GM19099 (cell line): ENCODE results near the gene RAPGEF4.

Experiments
- POLR2A ChIP-seq: IDR thresholded peaks from 3 replicates; pipeline ENCODE4 v1.6.1; 2011; ENCODE audit warnings: low read depth; ENCODE audit not compliant: insufficient read length; ENCODE audit errors: extremely low read depth

Gene RAPGEF4

GRCh38 chr2:172792711-172793110, 57.1 kb downstream of the RAPGEF4 start:
- no peak for TF ChIP-seq POLR2A

- no peak for TF ChIP-seq POLR2A
These were observed 68.8 kb downstream of the RAPGEF4 start for GRCh38 chr2:172804423-172804822.

- no peak for TF ChIP-seq POLR2A
These were observed 70.8 kb downstream of the RAPGEF4 start for GRCh38 chr2:172806493-172806892.

GRCh38 chr2:172806996-172807395, 71.4 kb downstream of the RAPGEF4 start:
- no peak for TF ChIP-seq POLR2A

- no peak for TF ChIP-seq POLR2A
These were observed 72.5 kb downstream of the RAPGEF4 start for GRCh38 chr2:172808156-172808555.

GRCh38 chr2:172811027-172811426, 75.4 kb downstream of the RAPGEF4 start:
- TF ChIP-seq POLR2A, result no peak

GRCh38 chr2:172812158-172812744, 76.6 kb downstream of the RAPGEF4 start:
- TF ChIP-seq POLR2A, result no peak

GRCh38 chr2:172813314-172813888, 77.8 kb downstream of the RAPGEF4 start:
- no peak for TF ChIP-seq POLR2A

GRCh38 chr2:172817411-172817810, 81.8 kb downstream of the RAPGEF4 start:
- TF ChIP-seq POLR2A, result no peak

GRCh38 chr2:172819943-172820342, 84.3 kb downstream of the RAPGEF4 start:
- TF ChIP-seq POLR2A, result no peak

GRCh38 chr2:172821370-172822338, 86.0 kb downstream of the RAPGEF4 start:
- no peak for TF ChIP-seq POLR2A

- TF ChIP-seq POLR2A, result no peak
These were observed 86.9 kb downstream of the RAPGEF4 start for GRCh38 chr2:172822585-172822984.

- TF ChIP-seq POLR2A, result no peak
These were observed 87.7 kb downstream of the RAPGEF4 start for GRCh38 chr2:172823261-172823850.

- no peak for TF ChIP-seq POLR2A
These were observed 90.9 kb downstream of the RAPGEF4 start for GRCh38 chr2:172826522-172826921.

- no peak for TF ChIP-seq POLR2A
These were observed 93.6 kb downstream of the RAPGEF4 start for GRCh38 chr2:172829229-172829628.
